Liver (tissue), 9 donors: ENCODE results near the gene PIGM. TPM values are rescaled to one million over a fixed set of nuclear protein-coding genes. Genes with fewer than 3 reads are reported as not detected.

Source experiments
- DNase-seq: peaks from one replicate; pipeline ENCODE4 v3.0.0-alpha.2; 2017; ENCODE audit warnings: low spot score
- H3K27ac ChIP-seq, 2 donors: one replicate each; pipeline ENCODE4 v1.7.0; 2013; ENCODE audit warnings: inconsistent platforms in 2 of 2, low read length in 2 of 2, control low read depth in 1 of 2, low read depth in 1 of 2, mild to moderate bottlenecking in 1 of 2
- H3K27me3 ChIP-seq, 4 donors: one replicate each; pipeline versions ENCODE4 v1.6.1 to v1.7.0; 2013; ENCODE audit warnings: low read length in 3 of 4, inconsistent platforms in 1 of 4, mild to moderate bottlenecking in 1 of 4, moderate library complexity in 1 of 4; ENCODE audit not compliant: control insufficient read depth in 4 of 4, insufficient read depth in 4 of 4
- H3K36me3 ChIP-seq, 4 donors: one replicate each; pipeline versions ENCODE4 v1.6.1 to v1.7.0; 2013; ENCODE audit warnings: low read length in 3 of 4, mild to moderate bottlenecking in 3 of 4, low read depth in 1 of 4, moderate library complexity in 1 of 4; ENCODE audit not compliant: control insufficient read depth in 4 of 4, insufficient read depth in 3 of 4
- H3K4me1 ChIP-seq, 4 donors: one replicate each; pipeline versions ENCODE4 v1.6.1 to v1.7.0; 2013; ENCODE audit warnings: low read length in 3 of 4, mild to moderate bottlenecking in 3 of 4, moderate library complexity in 1 of 4; ENCODE audit not compliant: control insufficient read depth in 4 of 4, insufficient read depth in 4 of 4
- H3K4me3 ChIP-seq, 3 donors: one replicate each; pipeline versions ENCODE4 v1.6.1 to v1.7.0; 2013; ENCODE audit warnings: low read length in 3 of 3, control low read depth in 1 of 3, low read depth in 1 of 3, mild to moderate bottlenecking in 1 of 3
- H3K9ac ChIP-seq, 2 donors: one replicate each; pipeline ENCODE4 v1.7.0; 2013; ENCODE audit warnings: low read length in 2 of 2, mild to moderate bottlenecking in 2 of 2, moderate library complexity in 2 of 2, control low read depth in 1 of 2, low read depth in 1 of 2
- H3K9me3 ChIP-seq, 4 donors: one replicate each; pipeline versions ENCODE4 v1.6.1 to v1.7.0; 2013; ENCODE audit warnings: low read length in 3 of 4; ENCODE audit not compliant: control insufficient read depth in 4 of 4
- ATF3 ChIP-seq: IDR thresholded peaks from 2 replicates; pipeline ENCODE4 v1.6.1; 2016; ENCODE audit warnings: antibody characterized with exemption
- CTCF ChIP-seq: fragments of 150-350 bp; IDR thresholded peaks from 2 replicates; pipeline ENCODE4 v1.5.1; 2017; ENCODE audit warnings: improper control_type of control experiment, low read depth, low read length; ENCODE audit not compliant: missing input control
- FOXA1 ChIP-seq: IDR thresholded peaks from 2 replicates; pipeline ENCODE4 v1.6.1; 2016; ENCODE audit warnings: antibody characterized with exemption
- FOXA2 ChIP-seq: IDR thresholded peaks from 2 replicates; pipeline ENCODE4 v1.6.1; 2016; ENCODE audit warnings: antibody characterized with exemption
- GABPA ChIP-seq, 2 donors: IDR thresholded peaks in 1 of 2; conservative IDR thresholded peaks in 1 of 2; 2 replicates each; pipeline ENCODE4 v1.6.1; 2016; ENCODE audit warnings: antibody characterized with exemption in 2 of 2, mild to moderate bottlenecking in 1 of 2, moderate library complexity in 1 of 2
- HNF4A ChIP-seq, 2 donors: conservative IDR thresholded peaks; 2 replicates each; pipeline ENCODE4 v1.6.1; 2016; ENCODE audit warnings: antibody characterized with exemption in 2 of 2, mild to moderate bottlenecking in 2 of 2
- HNF4G ChIP-seq: IDR thresholded peaks from 2 replicates; pipeline ENCODE4 v1.6.1; 2016; ENCODE audit warnings: antibody characterized with exemption
- JUND ChIP-seq, 2 donors: IDR thresholded peaks; 2 replicates each; pipeline ENCODE4 v1.6.1; 2016; ENCODE audit warnings: antibody characterized with exemption in 2 of 2
- NR2F2 ChIP-seq: IDR thresholded peaks from 2 replicates; pipeline ENCODE4 v1.6.1; 2016; ENCODE audit warnings: antibody characterized with exemption
- REST ChIP-seq: IDR thresholded peaks from 2 replicates; pipeline ENCODE4 v1.6.1; 2016; ENCODE audit warnings: antibody characterized with exemption, mild to moderate bottlenecking
- RXRA ChIP-seq, 2 donors: IDR thresholded peaks; 2 replicates each; pipeline ENCODE4 v1.6.1; 2017 to 2018; ENCODE audit warnings: antibody characterized with exemption in 2 of 2, mild to moderate bottlenecking in 1 of 2
- SP1 ChIP-seq: IDR thresholded peaks from 2 replicates; pipeline ENCODE4 v1.6.1; 2018; ENCODE audit warnings: antibody characterized with exemption, mild to moderate bottlenecking
- TAF1 ChIP-seq: conservative IDR thresholded peaks from 2 replicates; pipeline ENCODE4 v1.6.1; 2016; ENCODE audit warnings: antibody characterized with exemption, mild to moderate bottlenecking
- ZBTB33 ChIP-seq: IDR thresholded peaks from 2 replicates; pipeline ENCODE4 v1.6.1; 2016; ENCODE audit warnings: antibody characterized with exemption
- WGBS: extraction: QIAGEN DNeasy Blood & Tissue Kit; methylation state at CpG from one replicate; pipeline ENCODE4 v1.1.7; 2013; 5-methylcytosine and 5-hydroxymethylcytosine counted together
- polyA plus RNA-seq, 2 donors: library from polyadenylated mRNA; stranded (reverse) in 1 of 2; unstranded in 1 of 2; fragments of 200-250 nt in 1 of 2; fragments of >200 nt in 1 of 2; fragmentation: Nextera tagmentation in 1 of 2; extraction: Ambion mirVana in 1 of 2; gene quantifications; one replicate each; pipeline versions ENCODE4 v1.2.1 to v1.2.3, GENCODE V29; 2013 to 2015
- total RNA-seq, 2 donors: library from RNA; depleted of rRNA; stranded (reverse); fragments of >200 nt; gene quantifications; one replicate each; pipeline ENCODE4 v1.2.3, GENCODE V29; 2014
- donor health status: healthy.
- donor health status: healthy.
- donor health status: healthy.
- donor health status: healthy.
- donor health status: healthy.

The PIGM gene
- total and polyA plus RNA-seq, 4 donors: 2.9 to 4.2 (median 3.6) TPM

GRCh38 chr1:160032165-160032820, 503 bp upstream of the PIGM start:
- no peak for DNase-seq
- peak overlapping the region in 1 of 2 donors; percentile 73 for H3K9ac ChIP-seq
- no peaks in the 10 kb centered on the region for H3K36me3 ChIP-seq
- H3K27me3 ChIP-seq: no peaks in the 10 kb centered on the region
- TF ChIP-seq HNF4G: no peak
- TF ChIP-seq GABPA (IDR thresholded peaks at IDR 0.05 in 1 of 2, conservative IDR thresholded peaks at IDR 0.05 in 1 of 2): peak in 1 of 2 donors; percentile 80
- no peak for TF ChIP-seq ATF3
- peak; percentile 7 for TF ChIP-seq REST
- H3K4me3 ChIP-seq: peak overlapping the region; percentile 69 to 98 (median 96)
- peak overlapping the region; percentile 26 to 75 for H3K27ac ChIP-seq
- 4% methylated on average over 18 of the region's 18 CpGs for WGBS
- H3K4me1 ChIP-seq: peaks cover 1 to 22% (median 11%) of the 10 kb centered on the region in 4 donors
- H3K9me3 ChIP-seq: no peaks in the 10 kb centered on the region

- Histone ChIP-seq H3K27me3 (no peaks in the 10 kb centered on the region), H3K9ac (peak overlapping the region; percentile 80 to 94), H3K27ac (peak overlapping the region; percentile 70 to 75), H3K36me3 (no peaks in the 10 kb centered on the region), H3K9me3 (no peaks in the 10 kb centered on the region), H3K4me1 (peaks cover 1 to 22% (median 11%) of the 10 kb centered on the region in 4 donors), H3K4me3 (peak overlapping the region; percentile 89 to 98 (median 96))
- DNase-seq: no peak
- TF ChIP-seq FOXA1 (no peak), GABPA (IDR thresholded peaks at IDR 0.05 in 1 of 2, conservative IDR thresholded peaks at IDR 0.05 in 1 of 2) (peak in 1 of 2 donors; percentile 49)
- WGBS: 5% methylated on average over 23 of the region's 23 CpGs
These were observed 979 bp downstream of the PIGM start for GRCh38 chr1:160030657-160031364.

GRCh38 chr1:160028426-160028825, 3.4 kb downstream of the PIGM start:
- H3K4me1 ChIP-seq: peaks cover 3 to 39% (median 20%) of the 10 kb centered on the region in 4 donors
- TF ChIP-seq HNF4A (conservative IDR thresholded peaks at IDR 0.05) (no peak), TAF1 (no peak), NR2F2 (no peak), FOXA2 (no peak), REST (no peak), ZBTB33 (no peak), ATF3 (no peak), JUND (IDR thresholded peaks at IDR 0.05) (no peak), CTCF (no peak), RXRA (IDR thresholded peaks at IDR 0.05) (no peak), SP1 (no peak)

More at GRCh38 chr1:160028426-160028825, 3.4 kb downstream of the PIGM start:
- Histone ChIP-seq H3K9ac (no peak overlapping the region), H3K4me3 (no peak overlapping the region), H3K27me3 (no peaks in the 10 kb centered on the region), H3K9me3 (no peaks in the 10 kb centered on the region), H3K36me3 (no peaks in the 10 kb centered on the region), H3K27ac (no peak overlapping the region)
- DNase-seq: no peak
